AG08395 (cell line): Measurements from ENCODE around the gene MAEA.
"Not testable (repeated sequence)": the region's sequence is repeated elsewhere in the genome, so short reads cannot be mapped to it uniquely, and the experiment has no call there.

Experiments
- DNase-seq: peaks from one replicate; pipeline ENCODE4 v3.0.0; 2012; ENCODE audit warnings: mixed read lengths, low spot score

MAEA gene

DNA sequence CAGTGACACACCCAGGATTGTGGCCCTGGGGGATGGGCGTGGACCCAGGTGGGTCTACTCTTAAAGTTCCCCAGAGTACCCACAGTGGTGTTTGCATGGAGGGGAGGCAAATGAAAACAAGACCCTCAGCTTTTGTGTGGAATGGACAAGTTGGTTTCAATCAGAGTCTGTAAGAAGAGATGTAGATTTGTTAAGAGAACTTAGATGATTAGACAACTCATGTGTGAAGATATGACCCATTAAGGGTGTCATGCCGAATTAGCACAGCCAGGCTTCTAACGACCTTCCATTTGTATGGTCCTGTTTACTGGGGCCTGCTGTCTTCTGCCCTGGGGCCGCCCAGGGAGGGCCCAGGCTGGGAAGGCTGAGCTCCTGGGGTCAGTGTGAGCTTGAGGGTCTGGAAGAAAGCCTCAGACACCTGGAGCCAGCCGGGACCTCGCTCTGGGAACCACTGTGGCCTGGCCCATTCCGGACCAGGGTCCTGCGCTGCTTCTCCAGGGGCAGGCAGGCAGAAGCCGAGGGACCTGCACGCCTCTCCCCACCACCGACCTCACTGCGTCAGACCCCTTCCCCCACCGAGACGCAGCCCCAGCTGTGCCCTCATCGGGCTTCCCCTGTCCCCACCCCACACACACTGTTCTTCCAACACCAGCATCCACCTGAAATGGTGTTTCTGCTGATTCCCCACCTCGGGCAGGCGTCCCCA lies 77.7 kb downstream of the MAEA start:
- DNase-seq, result no peak

DNA sequence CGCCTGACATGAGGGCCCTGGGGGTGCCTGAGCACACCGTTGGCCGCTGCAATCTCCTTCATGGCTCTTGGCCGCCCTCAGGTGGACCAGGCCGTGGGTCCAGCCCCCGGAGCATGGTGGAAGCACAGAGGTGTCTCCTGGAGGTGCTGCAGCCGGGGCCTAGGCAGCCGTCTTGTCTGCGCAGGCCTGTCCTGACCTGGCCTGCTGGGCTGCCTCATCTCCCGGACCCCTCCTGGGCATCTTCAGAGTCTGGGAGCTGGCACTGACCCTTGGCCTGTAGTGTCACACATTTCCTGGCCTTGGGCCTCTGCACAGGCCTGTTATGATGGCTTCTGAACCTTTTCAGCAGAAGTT lies 78.2 kb downstream of the MAEA start:
- no peak for DNase-seq

DNA sequence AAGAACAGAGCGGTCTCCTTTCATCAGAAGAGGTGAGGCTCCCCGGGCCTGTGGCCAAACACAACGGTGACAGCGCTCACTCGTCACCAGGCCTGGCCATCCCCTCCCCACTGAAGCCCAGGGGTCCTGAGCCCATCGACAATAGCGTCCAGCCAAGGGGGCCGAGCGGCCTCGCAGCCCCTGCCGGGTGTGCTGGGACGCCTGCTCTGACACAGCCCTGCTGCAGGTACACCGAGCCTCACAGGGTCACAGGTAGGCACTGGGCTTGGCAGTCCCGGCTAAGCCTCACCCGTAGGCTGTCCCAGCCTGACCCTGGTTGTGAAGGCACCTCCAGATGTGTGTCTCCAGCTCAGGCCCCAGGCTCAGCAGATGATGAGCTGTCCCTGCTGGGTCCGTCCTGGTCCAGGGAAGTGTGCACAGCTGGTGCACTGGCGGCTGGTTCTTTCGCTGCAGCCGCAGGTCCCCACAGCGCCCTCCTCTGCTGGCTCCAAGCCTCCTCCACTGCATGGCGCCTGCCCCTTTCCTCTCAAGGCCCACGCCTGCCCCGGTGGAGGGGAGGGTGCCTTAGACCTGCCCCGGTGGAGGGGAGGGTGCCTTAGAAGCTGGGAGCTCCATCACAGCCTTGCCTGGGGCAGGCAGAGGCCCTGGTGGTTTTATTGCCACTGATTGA lies 78.9 kb downstream of the MAEA start:
- no peak for DNase-seq

DNA sequence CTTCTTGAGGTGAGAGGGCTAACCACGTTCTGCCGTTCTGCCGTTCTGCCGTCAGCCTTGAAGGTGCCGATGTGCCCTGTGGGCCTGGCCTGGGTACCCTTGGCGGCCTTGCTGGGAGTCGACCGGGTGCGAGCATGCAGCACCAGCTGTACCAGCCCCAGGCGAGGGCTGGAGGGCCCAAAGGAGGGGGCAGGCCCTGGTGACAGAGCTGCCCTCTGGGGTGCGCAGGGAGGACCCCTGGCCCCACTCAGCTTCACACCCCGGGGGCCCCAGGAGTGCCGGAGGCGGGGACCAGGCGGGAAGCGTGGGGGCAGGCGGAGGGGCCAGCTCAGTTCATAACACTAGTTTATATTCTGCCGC lies 79.4 kb downstream of the MAEA start:
- no peak for DNase-seq

DNA sequence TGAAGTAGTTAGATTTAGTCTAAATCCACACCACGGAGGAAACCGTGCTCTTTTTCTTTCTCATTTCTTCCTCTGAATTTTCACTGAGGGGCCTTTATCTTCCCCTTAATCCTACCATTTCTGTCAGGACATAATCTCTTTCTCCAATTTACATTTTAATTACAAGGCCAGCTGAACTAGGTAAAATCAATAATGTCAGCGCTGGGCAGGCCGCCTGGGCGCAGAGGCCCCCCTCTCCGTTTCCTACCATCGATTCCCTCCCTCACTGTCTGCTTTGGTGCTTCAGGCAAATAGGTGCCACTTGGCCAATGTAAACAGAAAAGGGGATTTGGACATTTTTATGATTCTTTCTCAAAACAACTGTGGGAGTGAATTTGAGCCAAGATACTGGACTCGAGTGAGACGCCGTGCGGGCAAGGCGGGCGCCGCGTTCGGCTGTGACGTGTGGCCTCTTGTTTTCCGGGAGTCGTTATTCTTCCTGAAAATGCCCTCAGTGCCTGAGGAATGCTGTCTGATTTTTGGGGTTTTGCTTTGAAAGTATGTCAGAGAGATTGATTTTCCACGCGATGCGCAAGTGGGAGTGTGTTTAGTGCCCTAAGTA lies 79.9 kb downstream of the MAEA start:
- no peak for DNase-seq

DNA sequence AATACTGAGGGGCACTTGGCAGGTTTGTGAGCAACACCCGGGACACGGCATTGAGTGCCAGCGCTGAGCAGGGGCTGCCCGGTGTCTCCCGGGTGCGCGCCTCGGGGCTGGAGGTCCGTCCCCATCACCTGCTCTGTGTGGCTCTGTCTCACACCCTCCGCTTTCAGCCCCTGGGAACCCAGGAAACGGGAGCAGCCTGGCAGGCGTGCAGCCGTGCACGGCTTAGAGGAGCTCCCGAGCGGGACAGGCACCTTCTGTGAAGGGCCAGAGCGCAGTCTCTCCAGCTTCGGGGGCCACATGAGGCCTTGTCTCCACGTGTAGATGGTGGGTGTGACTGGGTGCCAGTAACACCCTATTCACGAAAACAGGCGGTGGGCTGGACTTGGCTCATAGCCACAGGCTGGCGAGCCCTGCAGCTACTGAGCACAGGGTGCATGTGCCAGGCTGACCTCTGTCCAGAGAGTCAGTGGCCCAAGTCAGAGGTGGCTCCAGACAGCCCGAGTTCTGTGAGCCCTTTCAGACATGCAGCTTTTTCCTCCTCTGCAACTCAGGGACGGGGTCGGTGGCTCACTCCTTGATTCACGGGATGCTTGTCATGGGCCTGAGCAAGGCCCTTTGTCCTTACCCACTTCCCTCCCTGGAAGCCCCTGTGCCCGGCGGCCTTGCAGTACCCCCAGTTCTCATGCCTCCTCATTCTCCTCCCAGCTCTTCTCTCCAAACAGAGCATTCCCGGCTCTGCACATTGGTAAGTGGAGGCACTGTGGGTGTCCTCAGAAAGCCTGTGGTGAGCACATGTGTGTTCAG lies 80.8 kb downstream of the MAEA start:
- no peak for DNase-seq

DNA sequence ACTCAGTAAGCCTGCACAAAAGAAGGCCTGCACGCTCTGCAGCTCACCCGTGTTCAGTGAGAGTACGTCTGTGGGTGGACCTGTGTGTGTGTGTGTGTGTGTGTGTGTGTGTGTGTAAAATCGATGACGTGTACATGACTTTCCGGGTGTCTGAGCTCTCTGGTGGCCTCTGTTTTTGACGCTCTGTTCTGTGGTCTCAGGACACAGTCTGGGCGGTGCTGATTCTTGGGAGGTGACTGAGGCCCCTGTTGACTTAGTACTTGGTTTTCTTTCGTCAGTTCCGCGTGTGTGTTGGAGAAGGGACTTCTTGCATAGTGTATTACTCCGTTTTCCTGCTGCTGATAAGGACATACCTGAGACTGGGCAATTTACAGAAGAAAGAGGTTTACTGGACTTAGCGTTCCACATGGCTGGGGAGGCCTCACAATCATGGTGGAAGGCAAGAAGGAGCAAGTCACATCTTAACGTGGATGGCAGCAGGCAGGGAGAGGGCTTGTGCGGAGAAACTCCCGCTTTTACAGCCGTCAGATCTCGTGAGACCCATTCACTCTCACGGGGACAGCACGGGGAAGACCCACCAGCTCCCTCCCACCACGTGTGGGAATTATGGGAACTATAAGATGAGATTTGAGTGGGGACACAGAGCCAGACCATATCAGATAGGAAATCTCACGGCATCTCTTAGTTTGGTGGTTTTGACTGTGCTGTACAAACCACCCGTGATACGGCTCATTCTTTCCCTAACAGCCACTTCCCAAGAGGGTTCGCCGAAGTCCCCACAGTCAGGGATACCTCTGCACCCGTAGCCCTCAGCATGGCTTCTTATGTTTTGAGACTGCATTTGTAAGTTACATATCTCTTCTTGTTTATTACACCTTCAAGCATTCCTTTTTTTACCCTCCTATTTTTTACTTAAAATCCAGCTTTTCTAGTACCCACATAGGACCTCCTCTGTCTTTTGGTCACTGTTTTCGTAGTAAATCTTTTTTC lies 81.8 kb downstream of the MAEA start:
- DNase-seq, result no peak

DNA sequence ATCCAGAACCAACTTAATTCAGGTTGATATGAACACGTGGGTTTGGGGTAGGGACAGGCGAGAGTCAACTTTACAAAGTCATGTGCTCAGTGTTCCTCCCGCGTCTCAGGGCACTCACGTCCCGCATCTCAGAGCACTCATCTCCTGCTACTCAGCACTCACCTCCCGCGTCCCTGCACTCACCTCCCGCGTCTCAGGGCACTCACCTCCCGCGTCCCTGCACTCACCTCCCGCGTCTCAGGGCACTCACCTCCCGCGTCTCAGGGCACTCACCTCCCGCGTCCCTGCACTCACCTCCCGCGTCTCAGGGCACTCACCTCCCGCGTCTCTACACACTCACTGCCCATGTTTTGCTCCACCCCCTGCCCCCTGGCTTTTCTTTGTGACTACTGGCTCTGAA lies 82.9 kb downstream of the MAEA start:
- not testable (repeated sequence) for DNase-seq

DNA sequence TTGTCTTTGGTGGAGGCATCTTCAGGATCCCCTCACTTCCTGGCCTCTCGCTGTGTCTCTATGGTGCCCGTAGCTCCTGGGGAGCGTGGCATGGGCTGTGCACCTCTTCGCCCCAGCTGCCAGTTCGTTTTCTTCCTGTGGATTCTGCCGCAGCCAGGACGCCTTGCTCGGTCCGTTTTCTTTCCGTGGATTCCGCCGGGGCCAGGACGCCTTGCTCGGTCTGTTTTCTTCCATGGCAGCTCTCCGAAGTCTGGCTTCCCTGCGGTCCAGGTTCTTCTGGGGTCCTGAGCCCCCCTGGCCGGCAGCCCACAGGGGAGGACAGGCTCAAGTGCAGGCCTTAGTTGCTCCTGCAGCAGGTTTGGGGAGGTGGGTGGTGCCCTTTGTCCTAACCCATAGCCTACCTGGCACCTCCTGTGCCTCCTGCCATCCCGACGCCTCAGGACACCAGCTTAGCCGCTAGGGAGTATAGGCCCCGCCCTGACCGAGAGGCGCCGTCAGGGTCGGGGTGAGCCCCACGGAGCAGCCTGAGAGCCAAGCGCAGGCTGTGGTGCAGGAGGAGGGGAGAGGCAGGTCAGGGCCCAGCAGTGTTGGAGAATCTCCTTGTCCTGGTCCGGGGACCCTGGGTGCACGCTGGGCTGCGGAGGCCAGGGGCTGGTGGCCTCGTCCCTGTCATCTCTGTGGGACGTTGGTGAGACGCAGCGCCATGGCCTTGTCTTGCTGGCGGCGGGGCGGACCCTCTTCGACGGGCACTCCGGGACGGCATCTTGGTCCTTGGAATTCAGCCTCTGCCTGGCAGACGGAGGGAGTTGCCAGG lies 84.4 kb downstream of the MAEA start:
- no peak for DNase-seq

DNA sequence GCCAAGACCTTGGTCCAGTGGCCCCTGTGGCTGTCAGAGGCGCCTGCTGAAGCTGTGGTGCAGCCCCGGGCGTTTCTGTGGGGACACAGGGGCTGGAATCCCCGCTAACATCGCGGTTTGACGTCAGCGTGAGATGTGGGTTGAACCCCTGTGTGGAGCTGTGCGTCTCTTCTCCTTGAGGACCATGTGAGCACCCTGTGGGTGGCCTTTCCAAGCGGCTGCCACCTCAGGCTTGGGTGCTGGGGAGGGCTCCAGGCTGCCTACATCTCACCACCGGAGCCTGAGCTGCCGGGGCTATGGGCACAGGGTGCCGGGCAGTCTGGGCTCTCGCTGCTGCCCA lies 85.0 kb downstream of the MAEA start:
- DNase-seq, result no peak

DNA sequence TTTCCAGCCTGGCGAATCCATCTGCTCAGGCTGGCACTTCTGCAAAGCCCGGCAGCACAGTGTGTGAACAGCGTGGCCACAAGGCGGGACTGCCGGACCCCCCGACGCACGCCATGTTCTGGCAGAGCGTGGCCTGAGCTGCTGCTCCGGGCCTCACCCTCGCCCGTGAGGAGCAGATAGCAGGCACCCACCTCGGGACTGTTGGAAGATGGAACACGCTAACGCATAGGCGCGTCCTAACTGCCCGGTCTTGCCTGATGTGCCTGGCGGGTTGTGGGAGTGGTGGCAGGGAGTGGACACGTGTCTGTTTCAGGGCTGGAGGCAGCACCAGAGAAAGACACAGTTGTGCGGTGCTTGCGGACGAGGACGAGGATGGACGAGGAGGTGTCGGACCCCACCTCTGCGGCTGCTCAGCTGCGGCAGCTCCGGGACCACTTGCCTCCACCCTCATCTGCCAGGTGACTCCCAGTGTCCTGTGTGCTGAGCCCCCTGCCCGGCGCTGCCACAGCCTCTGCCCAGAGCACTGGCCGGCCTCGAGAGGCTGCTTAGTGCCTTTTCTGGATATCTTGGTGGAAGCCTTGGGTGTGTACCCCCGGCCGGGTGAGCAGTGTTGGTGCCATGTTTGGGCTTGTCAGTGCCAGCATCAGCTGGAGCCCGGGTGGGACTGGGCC lies 85.5 kb downstream of the MAEA start:
- no peak for DNase-seq

DNA sequence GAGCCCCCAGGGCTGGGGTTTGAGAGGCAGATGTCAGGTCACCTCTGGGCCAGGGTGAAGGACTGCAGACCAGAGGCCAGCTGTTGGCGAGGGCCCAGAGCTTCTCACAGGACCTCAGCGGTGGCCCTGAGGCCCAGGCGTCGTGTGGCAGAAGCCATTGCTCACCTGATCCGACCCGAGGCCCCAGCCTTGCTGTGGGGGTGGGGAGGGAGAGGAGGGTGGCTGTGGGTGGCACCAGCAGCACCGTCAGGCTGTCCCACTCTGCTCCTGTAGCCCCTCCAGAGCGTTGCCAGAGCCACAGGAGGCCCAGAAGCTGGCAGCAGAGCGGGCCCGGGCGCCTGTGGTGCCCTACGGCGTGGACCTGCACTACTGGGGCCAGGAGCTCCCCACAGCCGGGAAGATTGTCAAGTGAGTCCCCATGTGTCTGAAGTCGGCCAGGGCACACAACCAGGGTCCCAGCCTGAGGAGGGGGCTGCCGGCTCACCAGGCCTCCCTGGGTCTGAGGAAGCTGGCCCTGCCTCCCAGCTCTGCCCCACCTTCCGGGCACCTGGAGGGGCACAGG lies 86.2 kb downstream of the MAEA start:
- DNase-seq, result no peak

DNA sequence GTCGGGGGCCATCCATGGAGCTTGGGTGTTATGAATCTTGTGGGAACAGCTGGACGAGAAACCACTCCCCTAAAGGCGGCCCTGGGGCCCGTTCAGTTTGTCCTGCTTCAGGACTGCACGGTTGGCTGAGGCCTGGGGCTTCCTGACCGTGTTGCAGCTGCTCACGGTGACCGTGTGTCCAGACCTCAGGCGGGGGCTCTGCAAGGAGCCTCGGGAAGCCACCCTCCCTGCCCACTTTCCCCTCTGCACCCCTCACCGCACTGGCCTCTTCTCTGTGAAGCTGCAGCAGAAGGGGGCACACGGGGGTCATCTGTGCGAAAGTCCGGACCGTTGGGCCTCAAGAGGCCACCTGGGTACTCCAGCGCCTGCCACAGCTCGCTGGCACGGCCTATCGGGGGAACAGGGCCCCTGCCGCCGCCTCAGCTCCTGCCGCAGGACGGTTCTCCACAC lies 86.7 kb downstream of the MAEA start:
- DNase-seq, result no peak

DNA sequence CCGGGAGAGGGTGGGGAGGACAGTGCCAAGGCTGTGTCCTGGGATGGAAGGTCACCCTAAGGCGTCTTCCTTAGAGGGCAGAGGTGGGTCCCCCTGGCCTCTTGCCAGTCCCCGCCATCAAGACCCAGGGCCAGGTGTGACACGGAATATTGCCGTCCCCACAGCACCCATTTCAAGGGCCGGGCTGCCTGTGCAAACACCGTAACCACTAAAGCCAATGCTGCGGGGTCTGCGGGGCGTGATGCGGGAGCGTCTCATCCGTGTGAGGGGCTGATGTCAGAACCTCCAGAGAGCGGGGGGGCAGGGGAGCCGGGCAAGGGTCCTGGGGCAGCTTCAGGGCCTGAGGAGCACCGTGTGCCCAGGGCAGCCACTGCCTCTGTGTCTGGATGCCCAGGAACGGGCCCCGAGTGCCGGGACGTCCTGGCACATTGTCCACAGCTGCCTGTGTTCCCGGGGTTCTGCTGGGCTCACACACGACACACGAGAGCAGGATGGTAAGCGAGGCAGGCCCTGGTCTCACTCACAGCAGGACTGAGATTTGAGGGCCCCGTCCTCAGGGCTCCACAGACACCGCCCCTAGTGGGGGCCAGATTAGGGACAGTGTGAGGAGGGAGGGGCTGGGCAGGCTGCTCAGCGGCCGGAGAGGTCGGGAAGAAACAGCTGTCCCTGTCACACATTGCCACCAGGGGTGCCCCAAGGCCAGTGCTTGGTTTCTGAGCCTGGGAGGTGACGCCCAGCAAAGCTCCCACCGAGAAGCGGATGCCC lies 87.3 kb downstream of the MAEA start:
- no peak for DNase-seq

DNA sequence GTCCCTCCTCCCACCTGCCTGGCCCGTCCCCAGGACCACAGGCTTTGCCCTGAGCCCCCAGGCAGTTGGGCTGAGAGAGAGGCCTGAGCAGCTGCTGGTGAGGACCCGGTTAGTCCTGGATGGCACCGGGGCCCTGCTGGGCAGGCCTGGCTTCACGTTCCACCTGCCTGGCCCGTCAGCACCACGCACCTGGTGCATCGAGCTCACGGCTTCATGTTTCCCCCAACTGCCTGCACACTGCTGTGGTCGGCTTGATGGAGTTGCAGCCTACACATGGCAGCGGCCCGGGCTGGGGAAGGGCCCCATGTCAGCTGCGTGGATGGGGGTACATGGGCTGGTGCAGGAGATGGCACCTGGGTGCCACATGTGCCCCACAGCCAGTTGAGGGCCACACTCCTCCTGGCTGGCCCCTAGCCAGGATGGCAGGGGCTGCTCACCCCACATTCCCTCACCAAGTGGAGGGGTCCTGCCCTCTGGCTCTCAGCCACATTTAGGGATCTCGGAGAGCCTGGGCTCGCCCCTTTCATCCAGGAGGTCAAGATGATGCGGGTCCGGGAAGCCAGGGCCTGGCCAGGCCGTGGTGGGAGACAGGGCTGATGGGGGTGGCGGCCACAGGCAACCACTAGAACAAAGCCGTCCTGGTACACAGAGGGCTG lies 88.0 kb downstream of the MAEA start:
- no peak for DNase-seq

DNA sequence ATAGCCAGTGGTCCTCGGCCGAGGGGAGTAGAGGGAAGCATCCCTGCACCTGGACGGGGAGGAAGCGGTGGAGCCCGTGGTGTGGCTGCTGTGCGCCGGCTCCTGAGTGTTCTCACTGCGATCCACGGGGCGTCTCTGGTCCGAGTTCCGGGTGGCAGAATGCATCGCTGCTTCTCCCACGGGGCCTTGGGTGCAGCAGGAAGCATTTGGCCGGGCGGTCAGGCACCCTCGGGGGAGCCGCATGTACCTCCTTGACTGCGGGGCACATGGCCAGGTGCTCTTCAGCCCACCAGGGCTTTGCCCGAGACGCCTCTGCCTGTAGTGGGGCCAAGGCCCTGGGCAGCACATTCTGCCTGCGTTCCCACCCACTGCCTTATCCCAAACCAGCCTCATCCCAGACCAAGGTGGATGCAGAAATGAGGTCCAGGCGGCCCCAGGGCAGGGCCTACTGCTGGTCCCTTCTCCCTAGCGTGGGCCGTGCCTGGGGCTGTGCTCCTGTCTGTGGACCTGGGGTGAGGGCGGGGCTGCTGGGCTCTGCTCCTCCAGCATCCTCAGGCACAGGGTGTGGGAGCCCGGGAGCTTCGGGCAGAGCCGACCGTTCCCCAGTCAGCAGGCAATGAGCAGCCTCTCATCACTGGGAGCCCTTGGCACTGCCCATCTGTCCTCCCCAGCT lies 89.0 kb downstream of the MAEA start:
- DNase-seq, result no peak

DNA sequence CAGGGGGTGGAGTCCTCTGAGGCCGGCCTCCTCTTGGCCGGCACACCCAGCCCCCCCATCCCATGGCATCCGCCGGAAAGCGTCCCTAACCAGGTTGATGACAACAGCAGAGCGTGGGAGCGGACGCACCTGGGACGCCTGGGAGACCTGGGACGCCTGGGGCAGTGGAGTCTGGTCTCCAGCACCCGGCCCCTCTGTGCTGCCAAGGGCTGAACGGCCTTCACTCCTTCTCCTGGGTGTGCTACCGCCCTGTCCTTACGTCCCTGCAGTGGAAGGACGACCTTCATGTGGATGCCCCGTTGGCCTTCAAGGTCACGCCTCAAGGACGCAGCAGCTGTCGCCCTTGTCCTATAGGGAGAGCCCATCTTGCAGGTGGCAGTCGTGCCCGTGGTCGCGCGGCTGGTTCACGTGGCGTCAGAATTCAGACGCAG lies 89.7 kb downstream of the MAEA start:
- DNase-seq, result no peak

DNA sequence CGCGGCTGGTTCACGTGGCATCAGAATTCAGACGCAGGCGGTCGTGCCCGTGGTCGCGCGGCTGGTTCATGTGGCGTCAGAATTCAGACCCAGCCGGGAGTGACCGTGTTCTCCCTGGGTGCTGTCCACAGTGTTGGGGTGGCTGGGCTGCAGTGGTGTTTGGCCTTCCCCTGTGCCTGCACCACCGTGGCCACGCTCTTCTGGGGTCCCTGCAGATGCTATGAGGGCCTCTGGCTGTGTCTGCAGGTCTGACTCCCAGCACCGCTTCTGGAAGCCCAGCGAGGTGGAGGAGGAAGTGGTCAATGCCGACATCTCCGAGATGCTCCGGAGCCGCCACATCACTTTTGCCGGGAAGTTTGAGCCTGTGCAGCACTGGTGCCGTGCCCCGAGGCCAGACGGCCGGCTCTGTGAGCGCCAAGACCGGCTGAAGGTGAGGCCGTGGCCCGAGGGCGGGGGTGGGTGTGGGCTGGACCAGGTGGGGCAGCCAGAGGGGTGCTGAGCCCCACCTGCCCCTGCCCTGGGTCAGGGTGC lies 90.2 kb downstream of the MAEA start:
- DNase-seq, result no peak
